Neuronal stem cell (in vitro differentiated cells): ENCODE results near the gene PKP2.
"Not testable (repeated sequence)": the region's sequence is repeated elsewhere in the genome, so short reads cannot be mapped to it uniquely, and the experiment has no call there.

Experiments used
- DNase-seq: peaks from one replicate; pipeline ENCODE4 v3.0.0-alpha.2; 2013; ENCODE audit warnings: low spot score
- H2AFZ ChIP-seq: one replicate; pipeline ENCODE4 v1.6.1; 2013; ENCODE audit warnings: mild to moderate bottlenecking, low read length, inconsistent platforms
- H2AK5ac ChIP-seq: 2 replicates; pipeline ENCODE4 v1.6.1; 2013; ENCODE audit warnings: low read depth, mild to moderate bottlenecking, inconsistent platforms, low read length, moderate library complexity, mixed read lengths
- H2BK120ac ChIP-seq: 2 replicates; pipeline ENCODE4 v1.6.1; 2013; ENCODE audit warnings: low read depth, mild to moderate bottlenecking, inconsistent platforms, low read length, moderate library complexity, mixed read lengths
- H2BK12ac ChIP-seq: one replicate; pipeline ENCODE4 v1.6.1; 2013; ENCODE audit warnings: low read length, inconsistent platforms
- H2BK15ac ChIP-seq: 2 replicates; pipeline ENCODE4 v1.6.1; 2013; ENCODE audit warnings: mild to moderate bottlenecking, low read length, inconsistent platforms, mixed read lengths
- H2BK5ac ChIP-seq: one replicate; pipeline ENCODE4 v1.6.1; 2013; ENCODE audit warnings: inconsistent platforms, mild to moderate bottlenecking, low read length, moderate library complexity
- H3K14ac ChIP-seq: one replicate; pipeline ENCODE4 v1.6.1; 2013; ENCODE audit warnings: low read length, inconsistent platforms
- H3K18ac ChIP-seq: 2 replicates; pipeline ENCODE4 v1.6.1; 2013; ENCODE audit warnings: low read length, inconsistent platforms
- H3K23ac ChIP-seq: 2 replicates; pipeline ENCODE4 v1.6.1; 2013; ENCODE audit warnings: low read depth, mild to moderate bottlenecking, mixed read lengths, low read length, inconsistent platforms; ENCODE audit not compliant: poor library complexity
- H3K27ac ChIP-seq: replicated peaks from 3 replicates; pipeline ENCODE4 v1.5.1; 2013; ENCODE audit warnings: low read length, inconsistent platforms
- H3K27me3 ChIP-seq, 3 experiments: 2 replicates each; pipeline ENCODE4 v1.6.1; 2013; ENCODE audit warnings: low read length in 3 of 3, mild to moderate bottlenecking in 2 of 3, inconsistent platforms in 1 of 3, low read depth in 1 of 3, mixed read lengths in 1 of 3, moderate library complexity in 1 of 3; ENCODE audit not compliant: control insufficient read depth in 3 of 3, insufficient read depth in 3 of 3
- H3K36me3 ChIP-seq, 2 donors: replicated peaks in 1 of 2; 2 replicates each; pipeline ENCODE4 v1.6.1; 2013; ENCODE audit warnings: low read length in 2 of 2; ENCODE audit not compliant: control insufficient read depth in 2 of 2, insufficient read depth in 2 of 2
- H3K4ac ChIP-seq: 2 replicates; pipeline ENCODE4 v1.6.1; 2013; ENCODE audit warnings: inconsistent platforms, mild to moderate bottlenecking, low read length, moderate library complexity
- H3K4me1 ChIP-seq, 2 donors: 1 replicate in 1 of 2; 2 replicates in 1 of 2; pipeline ENCODE4 v1.6.1; 2013; ENCODE audit warnings: low read length in 2 of 2, low read depth in 1 of 2; ENCODE audit not compliant: control insufficient read depth in 2 of 2, insufficient read depth in 1 of 2
- H3K4me2 ChIP-seq: one replicate; pipeline ENCODE4 v1.6.1; 2013; ENCODE audit warnings: mild to moderate bottlenecking, low read length, inconsistent platforms; ENCODE audit not compliant: insufficient read depth, poor library complexity, severe bottlenecking
- H3K4me3 ChIP-seq, 2 donors: 2 replicates each; pipeline ENCODE4 v1.5.1; 2013; ENCODE audit warnings: low read length in 2 of 2, mild to moderate bottlenecking in 2 of 2, inconsistent platforms in 1 of 2, moderate library complexity in 1 of 2
- H3K79me1 ChIP-seq: one replicate; pipeline ENCODE4 v1.6.1; 2013; ENCODE audit warnings: low read depth, mild to moderate bottlenecking, inconsistent platforms, low read length, moderate library complexity
- H3K9ac ChIP-seq: one replicate; pipeline ENCODE4 v1.6.1; 2013; ENCODE audit warnings: mild to moderate bottlenecking, low read depth, low read length, inconsistent platforms; ENCODE audit not compliant: poor library complexity
- H3K9me3 ChIP-seq, 2 donors: replicated peaks in 1 of 2; 2 replicates each; pipeline versions ENCODE3 to v1.6.1; 2013; ENCODE audit warnings: low read length in 2 of 2, mild to moderate bottlenecking in 2 of 2, inconsistent platforms in 1 of 2, low read depth in 1 of 2, mixed read lengths in 1 of 2, moderate library complexity in 1 of 2; ENCODE audit not compliant: control insufficient read depth in 2 of 2, insufficient read depth in 1 of 2
- H4K8ac ChIP-seq: one replicate; pipeline ENCODE4 v1.6.1; 2013; ENCODE audit warnings: low read depth, mild to moderate bottlenecking, inconsistent platforms, low read length, moderate library complexity
- H4K91ac ChIP-seq: one replicate; pipeline ENCODE4 v1.6.1; 2013; ENCODE audit warnings: low read length, low read depth, mild to moderate bottlenecking, inconsistent platforms; ENCODE audit not compliant: poor library complexity
- WGBS, 2 donors: extraction: QIAGEN DNeasy Blood & Tissue Kit; methylation state at CpG; one replicate each; pipeline ENCODE4 v1.1.7; 2013; ENCODE audit warnings: missing lambda C conversion rate in 2 of 2, mixed read lengths in 1 of 2; ENCODE audit not compliant: insufficient read length in 2 of 2, insufficient replicate concordance in 1 of 2; ENCODE audit errors: extremely low coverage in 2 of 2; 5-methylcytosine and 5-hydroxymethylcytosine counted together

PKP2 gene

DNA sequence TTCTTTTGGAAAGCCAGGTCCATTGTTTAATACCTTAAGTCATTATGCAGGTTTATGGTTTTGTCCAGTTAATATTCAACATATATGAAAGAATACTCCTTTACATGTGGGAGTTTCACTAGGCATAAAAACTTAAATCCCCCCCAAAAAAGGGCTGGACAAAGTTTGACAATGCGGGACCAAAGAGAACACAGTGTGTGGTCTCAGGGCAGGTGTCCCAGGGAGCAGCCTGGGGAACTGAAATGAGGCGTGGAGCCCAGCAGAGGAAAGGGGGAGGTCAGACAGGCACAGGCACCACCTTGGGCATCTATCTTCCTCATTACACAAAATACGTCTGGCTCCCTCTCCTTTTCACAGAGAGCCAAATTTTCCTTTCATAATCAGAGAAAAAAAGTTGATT, 22.5 kb downstream of the PKP2 start:
- Histone ChIP-seq H3K18ac (no peak overlapping the region), H3K14ac (no peak overlapping the region), H3K36me3 (peaks cover 0 to 4% of the 10 kb centered on the region in 2 donors), H3K4me2 (no peak overlapping the region), H3K4me3 (no peak overlapping the region), H2BK120ac (no peak overlapping the region), H3K27ac (no peak overlapping the region), H4K8ac (no peak overlapping the region), H2BK15ac (no peak overlapping the region), H2AFZ (no peak overlapping the region), H2AK5ac (no peak overlapping the region), H3K4me1 (no peaks in the 10 kb centered on the region), H3K9me3 (no peaks in the 10 kb centered on the region), H2BK12ac (no peak overlapping the region), H4K91ac (no peak overlapping the region), H3K27me3 (no peaks in the 10 kb centered on the region), H3K4ac (no peak overlapping the region), H3K23ac (no peak overlapping the region), H3K79me1 (no peaks in the 10 kb centered on the region), H2BK5ac (no peak overlapping the region), H3K9ac (no peak overlapping the region)
- WGBS, 2 donors: no CpG with 5 or more reads among the region's 3 CpGs
- DNase-seq: no peak

- H2BK15ac ChIP-seq, H4K8ac ChIP-seq, H3K4ac ChIP-seq, H2BK120ac ChIP-seq, H3K14ac ChIP-seq, H4K91ac ChIP-seq, H3K27ac ChIP-seq, H2BK5ac ChIP-seq, H2BK12ac ChIP-seq, H3K79me1 ChIP-seq, H2AK5ac ChIP-seq, H3K9ac ChIP-seq, DNase-seq, H3K4me1 ChIP-seq, H3K27me3 ChIP-seq, H3K23ac ChIP-seq, H3K9me3 ChIP-seq, H3K36me3 ChIP-seq, H3K4me3 ChIP-seq, H3K4me2 ChIP-seq, H3K18ac ChIP-seq, H2AFZ ChIP-seq: not testable (repeated sequence)
- no CpG with 5 or more reads among the region's 5 CpGs for WGBS, 2 donors
Measured at GRCh38 chr12:32872416-32872815, 24.2 kb downstream of the PKP2 start.

DNA sequence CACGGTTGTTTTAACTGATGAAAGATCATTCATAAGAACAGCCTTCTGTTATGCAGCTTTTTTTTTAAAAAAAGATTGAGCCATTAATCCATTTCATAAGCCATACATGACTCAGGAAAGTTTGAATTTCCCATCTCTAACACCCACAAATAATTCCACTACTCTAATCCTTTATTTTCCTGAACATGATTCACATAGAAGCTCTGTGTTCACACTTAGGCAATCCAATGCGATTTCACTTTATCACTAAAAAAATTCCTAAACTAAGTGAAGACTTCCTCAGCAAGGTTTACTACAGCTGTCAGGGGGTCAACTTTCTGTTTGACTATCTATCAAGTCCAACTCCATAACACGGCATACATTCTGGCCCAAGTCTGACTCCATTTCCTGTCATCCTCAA, 25.9 kb downstream of the PKP2 start:
- no peak for DNase-seq
- Histone ChIP-seq H3K4me1 (no peaks in the 10 kb centered on the region), H2BK12ac (no peak overlapping the region), H3K9me3 (no peaks in the 10 kb centered on the region), H4K91ac (no peak overlapping the region), H3K4me3 (no peak overlapping the region), H2AK5ac (no peak overlapping the region), H3K23ac (no peak overlapping the region), H3K9ac (no peak overlapping the region), H2AFZ (no peak overlapping the region), H3K36me3 (peaks cover 0 to 1% of the 10 kb centered on the region in 2 donors), H2BK120ac (no peak overlapping the region), H3K79me1 (no peaks in the 10 kb centered on the region), H3K27ac (no peak overlapping the region), H3K27me3 (no peaks in the 10 kb centered on the region), H3K4me2 (no peak overlapping the region), H3K4ac (no peak overlapping the region), H3K18ac (no peak overlapping the region), H2BK5ac (no peak overlapping the region), H2BK15ac (no peak overlapping the region), H4K8ac (no peak overlapping the region), H3K14ac (no peak overlapping the region)
- WGBS, 2 donors: no CpG with 5 or more reads among the region's 3 CpGs

DNA sequence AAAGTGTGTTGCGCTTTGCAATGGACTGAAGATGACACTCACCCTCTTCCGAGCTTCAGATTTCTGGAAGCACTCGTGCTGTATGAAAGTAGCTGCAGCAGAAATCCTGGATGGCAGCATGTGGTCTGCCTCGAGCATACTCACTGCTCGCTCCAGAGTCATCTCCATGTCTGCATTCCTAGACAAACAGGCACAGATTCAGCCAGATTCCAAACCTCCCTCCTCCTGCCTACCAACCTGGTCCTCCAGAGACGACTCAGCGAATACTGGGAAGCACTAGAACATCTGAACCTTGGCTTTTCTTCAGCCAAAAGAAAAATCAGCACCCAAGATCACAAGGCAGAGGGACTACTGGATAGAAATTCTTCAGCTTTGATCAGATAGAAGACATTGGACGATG, 27.7 kb downstream of the PKP2 start:
- no peak for DNase-seq
- Histone ChIP-seq H3K18ac (no peak overlapping the region), H3K36me3 (peaks cover 0 to 1% of the 10 kb centered on the region in 2 donors), H4K8ac (no peak overlapping the region), H4K91ac (no peak overlapping the region), H3K79me1 (no peaks in the 10 kb centered on the region), H2BK15ac (no peak overlapping the region), H3K4ac (no peak overlapping the region), H2BK12ac (no peak overlapping the region), H3K9me3 (no peaks in the 10 kb centered on the region), H2AK5ac (no peak overlapping the region), H2AFZ (no peak overlapping the region), H3K9ac (no peak overlapping the region), H3K27me3 (no peaks in the 10 kb centered on the region), H3K27ac (no peak overlapping the region), H3K4me1 (no peaks in the 10 kb centered on the region), H3K4me2 (no peak overlapping the region), H2BK120ac (no peak overlapping the region), H3K14ac (no peak overlapping the region), H3K4me3 (no peak overlapping the region), H3K23ac (no peak overlapping the region), H2BK5ac (no peak overlapping the region)
- no CpG with 5 or more reads among the region's 8 CpGs for WGBS, 2 donors
